IMR-90 (cell line): ENCODE measurements around the gene ZMIZ1. TPM values are rescaled to one million over a fixed set of nuclear protein-coding genes. Genes with fewer than 3 reads are reported as not detected.

Experiments used
- ATAC-seq: fragments of 200-7000 bp; cut with Tn5 transposase; 2 replicates; pipeline ENCODE4 v1.9.1; 2020; ENCODE audit warnings: low read depth, mild to moderate bottlenecking, moderate library complexity
- BruUV-seq: library from RNA; stranded (reverse); fragments of 400-500 nt; replicated peaks from 2 replicates; lab custom pipeline; 2021; lab: Mats Ljungman, UMichigan
- CTCF ChIA-PET: fragments of 300-600 bp; formaldehyde crosslinking; extraction: SDS; loops from one replicate; lab custom pipeline; 2021; ENCODE audit warnings: antibody characterized with exemption; lab: Yijun Ruan, JAX
- POLR2A ChIA-PET: fragments of 300-600 bp; sonication (Branson Sonifier 250); formaldehyde crosslinking; loops from one replicate; lab custom pipeline; 2022; ENCODE audit warnings: antibody characterized with exemption; ENCODE audit not compliant: unreplicated experiment; lab: Charles Lee
- DNase-seq: peaks from one replicate; pipeline ENCODE4 v3.0.0; 2013
- H2AFZ ChIP-seq: replicated peaks from 2 replicates; pipeline ENCODE3; 2013; ENCODE audit warnings: low read length, mild to moderate bottlenecking; ENCODE audit not compliant: poor library complexity
- H2AK5ac ChIP-seq: 2 replicates; pipeline ENCODE4 v1.6.1; 2013; ENCODE audit warnings: low read depth, low read length, inconsistent platforms
- H2AK9ac ChIP-seq: replicated peaks from 2 replicates; pipeline ENCODE3; 2013; ENCODE audit warnings: mild to moderate bottlenecking, low read depth, low read length, moderate library complexity; ENCODE audit not compliant: poor library complexity
- H2BK120ac ChIP-seq: 2 replicates; pipeline ENCODE4 v1.6.1; 2013; ENCODE audit warnings: low read depth, low read length, inconsistent platforms
- H2BK15ac ChIP-seq: 3 replicates; pipeline ENCODE4 v1.6.1; 2013; ENCODE audit warnings: low read depth, low read length, inconsistent platforms
- H2BK20ac ChIP-seq: 2 replicates; pipeline ENCODE4 v1.6.1; 2013; ENCODE audit warnings: low read depth, mild to moderate bottlenecking, inconsistent platforms, low read length, moderate library complexity
- H2BK5ac ChIP-seq: 2 replicates; pipeline ENCODE4 v1.6.1; 2013; ENCODE audit warnings: mild to moderate bottlenecking, low read depth, low read length, inconsistent platforms; ENCODE audit not compliant: poor library complexity, severe bottlenecking
- H3K14ac ChIP-seq: replicated peaks from 2 replicates; pipeline ENCODE4 v1.6.1; 2013; ENCODE audit warnings: low read depth, low read length, inconsistent platforms
- H3K18ac ChIP-seq: 2 replicates; pipeline ENCODE4 v1.6.1; 2013; ENCODE audit warnings: low read depth, low read length, control low read depth
- H3K23ac ChIP-seq: 2 replicates; pipeline ENCODE4 v1.6.1; 2013; ENCODE audit warnings: low read depth, low read length, inconsistent platforms
- H3K27ac ChIP-seq: 2 replicates; pipeline ENCODE4 v1.5.1; 2013; ENCODE audit warnings: mild to moderate bottlenecking, control low read depth, low read length; ENCODE audit not compliant: insufficient read depth
- H3K27me3 ChIP-seq: 2 replicates; pipeline ENCODE4 v1.6.1; 2013; ENCODE audit warnings: low read length; ENCODE audit not compliant: control insufficient read depth, insufficient read depth
- H3K36me3 ChIP-seq: 2 replicates; pipeline ENCODE4 v1.6.1; 2013; ENCODE audit warnings: low read length, mixed read lengths; ENCODE audit not compliant: control insufficient read depth, insufficient read depth
- H3K4ac ChIP-seq: 2 replicates; pipeline ENCODE4 v1.6.1; 2013; ENCODE audit warnings: low read depth, low read length, inconsistent platforms
- H3K4me1 ChIP-seq: 2 replicates; pipeline ENCODE4 v1.6.1; 2013; ENCODE audit warnings: low read length, mixed read lengths; ENCODE audit not compliant: control insufficient read depth, insufficient read depth
- H3K4me2 ChIP-seq: 2 replicates; pipeline ENCODE4 v1.6.1; 2013; ENCODE audit warnings: low read depth, mild to moderate bottlenecking, control low read depth, low read length, moderate library complexity
- H3K4me3 ChIP-seq: 2 replicates; pipeline ENCODE4 v1.5.1; 2013; ENCODE audit warnings: low read depth, mild to moderate bottlenecking, control low read depth, low read length, moderate library complexity; ENCODE audit not compliant: insufficient read depth
- H3K56ac ChIP-seq: 2 replicates; pipeline ENCODE4 v1.6.1; 2013; ENCODE audit warnings: low read length, inconsistent platforms; ENCODE audit not compliant: insufficient read depth; ENCODE audit errors: extremely low read depth
- H3K79me1 ChIP-seq, 2 experiments: 2 replicates each; pipeline ENCODE4 v1.6.1; 2013; ENCODE audit warnings: low read length in 2 of 2, inconsistent platforms in 1 of 2, low read depth in 1 of 2
- H3K9ac ChIP-seq: 2 replicates; pipeline ENCODE4 v1.6.1; 2013; ENCODE audit warnings: low read depth, low read length, control low read depth
- H3K9me1 ChIP-seq: 2 replicates; pipeline ENCODE4 v1.6.1; 2013; ENCODE audit warnings: low read length, inconsistent platforms; ENCODE audit not compliant: insufficient read depth
- H3K9me3 ChIP-seq: 2 replicates; pipeline ENCODE4 v1.6.1; 2013; ENCODE audit warnings: low read length; ENCODE audit not compliant: control insufficient read depth, insufficient read depth
- H4K20me1 ChIP-seq: 2 replicates; pipeline ENCODE4 v1.6.1; 2013; ENCODE audit warnings: low read length, inconsistent platforms; ENCODE audit not compliant: insufficient read depth
- H4K5ac ChIP-seq: 2 replicates; pipeline ENCODE4 v1.6.1; 2013; ENCODE audit warnings: mild to moderate bottlenecking, low read depth, low read length, control low read depth
- H4K8ac ChIP-seq, 2 experiments: 2 replicates each; pipeline ENCODE4 v1.6.1; 2013; ENCODE audit warnings: low read depth in 2 of 2, low read length in 2 of 2, control low read depth in 1 of 2, inconsistent platforms in 1 of 2
- H4K91ac ChIP-seq: 2 replicates; pipeline ENCODE4 v1.6.1; 2013; ENCODE audit warnings: low read depth, low read length, inconsistent platforms; ENCODE audit not compliant: insufficient read depth
- ELK1 ChIP-seq: fragments of 150-350 bp; IDR thresholded peaks from 2 replicates; pipeline ENCODE4 v1.6.1; 2016; ENCODE audit warnings: low read depth, mild to moderate bottlenecking, low read length, moderate library complexity, borderline replicate concordance
- FOS ChIP-seq: fragments of 150-350 bp; IDR thresholded peaks from 2 replicates; pipeline ENCODE4 v1.6.1; 2016; ENCODE audit warnings: low read depth, low read length
- NFE2L2 ChIP-seq: fragments of 150-350 bp; IDR thresholded peaks from 2 replicates; pipeline ENCODE4 v1.6.1; 2016; ENCODE audit warnings: low read depth, mild to moderate bottlenecking, low read length
- POLR2A ChIP-seq: IDR thresholded peaks from 2 replicates; pipeline ENCODE4 v1.6.1; 2012; ENCODE audit warnings: mild to moderate bottlenecking, low read depth, low read length
- RAD21 ChIP-seq: IDR thresholded peaks from 2 replicates; pipeline ENCODE4 v1.6.1; 2012; ENCODE audit warnings: low read length, improper control_type of control experiment
- RFX5 ChIP-seq: IDR thresholded peaks from 2 replicates; pipeline ENCODE4 v1.8.0; 2012; ENCODE audit warnings: low read depth, mild to moderate bottlenecking, low read length, moderate library complexity
- SMC3 ChIP-seq: fragments of 150-350 bp; IDR thresholded peaks from 2 replicates; pipeline ENCODE4 v1.6.1; 2016; ENCODE audit warnings: low read depth, mild to moderate bottlenecking, antibody characterized with exemption, low read length, moderate library complexity
- WGBS, 2 experiments: methylation state at CpG; one replicate each; pipeline versions ENCODE4 v1.1.5 to v1.1.7; 2013; ENCODE audit warnings: missing lambda C conversion rate in 2 of 2; ENCODE audit not compliant: insufficient read length in 1 of 2; ENCODE audit errors: extremely low coverage in 2 of 2; 5-methylcytosine and 5-hydroxymethylcytosine counted together
- dilution Hi-C: fragments of 300-500 bp; cut with HindIII; formaldehyde crosslinking; loops from one replicate; pipeline ENCODE4 v1.14.3; 2018; ENCODE audit warnings: low sequenced_read_pairs; ENCODE audit not compliant: unreplicated experiment
- in situ Hi-C: fragments of 300-500 bp; cut with MboI; formaldehyde crosslinking; loops from 3 replicates; pipeline ENCODE4 v1.14.3; 2019; ENCODE audit warnings: low sequenced_read_pairs, inconsistent platforms, mixed read lengths
- intact Hi-C: fragments of 100-400 bp; cut with micrococcal nuclease; formaldehyde crosslinking; loops from 2 replicates; pipeline ENCODE4 v1.10.0; 2022
- polyA plus RNA-seq, 3 experiments: library from polyadenylated mRNA; depleted of rRNA; stranded (reverse); fragments of >200 nt; gene quantifications; 2 replicates each; pipeline ENCODE4 v1.2.3, GENCODE V29; 2012; ENCODE audit warnings: low replicate concordance in 1 of 3
- total RNA-seq: library from RNA; depleted of rRNA; stranded (reverse); fragments of >200 nt; gene quantifications from 2 replicates; pipeline ENCODE4 v1.2.3, GENCODE V29; 2012

ZMIZ1 gene
- total and polyA plus RNA-seq, 2 of the 4 experiments (the other 2 are of a cell fraction): 6.6 to 48.7 TPM

- ChIA-PET POLR2A (interaction anchor here (0.5 kb wide), 1 partner anchor 13 kb away, joined by 8 read pairs; no protein-coding TSS in a partner anchor), CTCF (interaction anchor here (1.0 to 1.4 kb wide), 2 partner anchors 11 to 13 kb away, joined by 3 to 4 read pairs; no protein-coding TSS in a partner anchor)
- no peak for DNase-seq
- Histone ChIP-seq H4K5ac (no peak overlapping the region), H3K79me1 (peaks cover 11 to 20% of the 10 kb centered on the region in 2 experiments; a peak in 3 of 4 replicates), H2AK5ac (no peak overlapping the region), H3K27me3 (no peaks in the 10 kb centered on the region), H3K36me3 (peaks cover 5% of the 10 kb centered on the region), H3K4me2 (no peak overlapping the region), H3K9ac (no peak overlapping the region), H3K23ac (no peak overlapping the region), H2BK15ac (no peak overlapping the region), H3K27ac (no peak overlapping the region), H2BK5ac (no peak overlapping the region), H2AK9ac (no peak overlapping the region), H3K56ac (no peak overlapping the region), H4K91ac (no peak overlapping the region), H3K4me3 (no peak overlapping the region), H3K9me1 (peaks cover 17% of the 10 kb centered on the region), H3K14ac (no peak overlapping the region), H4K8ac (no peak overlapping the region), H3K4ac (no peak overlapping the region; the same call in 1 of the 2 replicates), H3K4me1 (peaks cover 14% of the 10 kb centered on the region), H3K18ac (no peak overlapping the region), H3K9me3 (no peaks in the 10 kb centered on the region), H2AFZ (no peak overlapping the region), H2BK120ac (no peak overlapping the region), H4K20me1 (peaks cover 16% of the 10 kb centered on the region), H2BK20ac (no peak overlapping the region)
- intact Hi-C loops: no loop called here
- no peak for ATAC-seq
- no peak for TF ChIP-seq RFX5
- TF ChIP-seq FOS: no peak
- no peak for TF ChIP-seq RAD21
- TF ChIP-seq POLR2A: no peak
- TF ChIP-seq ELK1: no peak
- TF ChIP-seq NFE2L2: no peak
- TF ChIP-seq SMC3: no peak
- BruUV-seq: no TSS peak
- dilution Hi-C loops: no loop called here
- in situ Hi-C loops: no loop called here
- no CpG with 5 or more reads among the region's 3 CpGs for WGBS, 2 experiments
Measured at GRCh38 chr10:79344502-79345195, 275.9 kb downstream of the ZMIZ1 start.
